AML-193 (cell line): ENCODE measurements around the gene R3HDM2.

Experiments used
- DNase-seq, 2 experiments: peaks; one replicate each; lab custom pipeline; 2025; lab: John Stamatoyannopoulos, UW

The R3HDM2 gene

DNA sequence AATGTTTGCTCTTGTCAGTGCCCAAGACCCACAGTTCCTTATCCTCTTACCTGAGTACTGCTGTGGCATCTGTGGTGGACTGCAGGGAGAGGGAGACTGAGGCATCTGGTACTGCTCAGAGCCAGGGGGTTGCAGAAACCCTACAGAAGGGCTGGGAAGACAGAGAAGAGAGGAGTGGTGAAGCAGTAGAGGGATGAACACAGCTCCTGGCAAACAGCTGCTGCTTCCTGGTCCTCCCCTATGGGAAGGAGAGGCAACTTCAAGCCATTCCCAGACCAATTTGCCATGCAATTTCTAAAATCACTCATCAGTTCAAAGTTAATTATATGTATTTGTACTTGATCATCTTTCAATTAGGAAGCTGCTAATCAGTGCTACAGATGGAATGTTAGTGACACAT is 164.2 kb downstream of the R3HDM2 start:
- no peak for DNase-seq

DNA sequence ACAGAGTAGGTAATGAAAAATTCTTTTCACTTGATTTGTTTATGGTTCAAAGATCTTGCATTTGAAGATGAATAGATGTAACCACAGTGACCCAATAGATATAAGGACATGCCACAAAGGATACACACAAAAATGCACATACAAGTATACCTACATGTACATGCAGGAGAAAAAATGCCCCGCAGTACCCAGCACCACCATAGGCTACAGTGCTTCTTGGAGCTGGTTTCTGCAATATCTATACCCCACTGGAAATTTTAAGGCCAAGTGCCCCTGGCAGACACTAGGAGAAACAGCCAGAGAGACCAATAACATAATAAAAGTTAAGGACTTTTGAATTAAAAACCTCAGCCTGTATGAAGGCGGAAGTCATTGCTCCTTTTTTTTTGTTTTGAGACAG is 167.7 kb downstream of the R3HDM2 start:
- DNase-seq, result no peak

DNA sequence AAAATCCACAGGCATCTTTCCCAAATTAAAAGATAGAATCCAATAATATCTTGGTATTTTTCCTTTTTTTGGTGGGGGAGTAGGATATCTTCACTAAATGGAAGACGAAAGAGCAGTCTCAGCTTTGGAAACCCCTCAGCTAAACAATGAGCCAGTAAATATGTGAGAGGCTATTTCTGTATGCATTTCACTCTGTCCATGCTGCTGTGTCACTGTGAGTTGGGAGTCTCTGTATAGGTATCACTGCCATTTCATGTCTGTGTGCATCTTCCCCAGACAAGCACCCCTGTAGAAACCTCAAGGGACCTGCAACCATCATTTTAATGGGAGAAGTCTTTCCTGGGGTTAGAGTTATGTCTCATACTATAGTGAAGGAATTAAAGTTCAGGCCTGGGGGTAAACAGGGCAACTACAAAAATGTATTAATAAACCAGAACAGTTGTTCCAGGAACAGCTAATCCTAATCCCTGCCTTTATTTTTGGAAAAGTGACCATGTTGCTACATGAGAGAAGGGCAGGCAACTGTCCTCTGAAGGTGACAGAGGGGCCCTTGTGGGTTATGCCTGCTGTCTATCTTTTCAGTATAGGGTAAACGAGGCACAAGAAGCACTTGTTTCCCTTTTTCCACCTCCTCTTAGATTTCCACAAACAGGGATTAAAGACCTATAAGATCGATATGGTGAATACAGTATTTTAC is 168.6 kb downstream of the R3HDM2 start:
- DNase-seq, result no peak

DNA sequence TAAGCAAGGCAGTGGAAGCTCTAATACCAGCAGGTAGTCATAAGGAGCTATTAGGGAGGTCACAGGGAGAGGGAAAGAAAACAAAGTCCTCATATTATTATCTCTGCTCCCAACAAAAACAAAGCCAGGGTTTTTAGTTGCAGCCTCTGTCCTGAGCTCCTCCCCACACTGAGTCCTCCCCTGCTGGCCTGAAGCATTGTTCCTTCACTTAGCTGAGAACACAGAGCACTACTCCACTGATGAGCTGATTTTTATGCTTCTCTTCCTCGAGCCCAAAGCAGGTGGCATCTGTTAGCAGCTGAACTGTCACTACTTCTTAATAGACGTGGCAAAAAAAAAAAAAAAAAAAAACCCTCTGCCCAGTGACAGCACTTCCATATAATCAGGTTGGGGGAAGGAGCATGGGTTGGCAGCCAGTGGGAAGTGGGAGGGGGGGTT is 169.4 kb downstream of the R3HDM2 start:
- no peak for DNase-seq

DNA sequence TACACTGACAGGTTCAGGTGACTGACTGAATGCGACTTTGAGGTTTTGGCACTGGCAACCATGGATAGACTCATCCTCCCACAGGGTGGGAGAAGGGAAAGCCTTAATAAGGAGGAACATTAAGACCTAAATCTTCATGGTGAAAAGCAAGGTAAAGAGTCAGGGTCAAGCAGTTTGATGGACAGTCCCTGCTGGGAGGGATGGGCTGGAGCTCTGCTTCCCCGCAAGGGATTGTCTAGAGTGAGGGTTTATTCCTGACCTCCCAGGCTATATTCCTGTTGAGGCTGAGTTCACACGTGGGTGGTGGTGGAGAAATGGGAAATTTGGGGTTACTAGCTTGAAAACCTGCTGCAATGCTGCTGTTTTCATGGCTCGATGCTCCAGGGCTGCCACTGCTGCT is 170.5 kb downstream of the R3HDM2 start:
- DNase-seq, result no peak

DNA sequence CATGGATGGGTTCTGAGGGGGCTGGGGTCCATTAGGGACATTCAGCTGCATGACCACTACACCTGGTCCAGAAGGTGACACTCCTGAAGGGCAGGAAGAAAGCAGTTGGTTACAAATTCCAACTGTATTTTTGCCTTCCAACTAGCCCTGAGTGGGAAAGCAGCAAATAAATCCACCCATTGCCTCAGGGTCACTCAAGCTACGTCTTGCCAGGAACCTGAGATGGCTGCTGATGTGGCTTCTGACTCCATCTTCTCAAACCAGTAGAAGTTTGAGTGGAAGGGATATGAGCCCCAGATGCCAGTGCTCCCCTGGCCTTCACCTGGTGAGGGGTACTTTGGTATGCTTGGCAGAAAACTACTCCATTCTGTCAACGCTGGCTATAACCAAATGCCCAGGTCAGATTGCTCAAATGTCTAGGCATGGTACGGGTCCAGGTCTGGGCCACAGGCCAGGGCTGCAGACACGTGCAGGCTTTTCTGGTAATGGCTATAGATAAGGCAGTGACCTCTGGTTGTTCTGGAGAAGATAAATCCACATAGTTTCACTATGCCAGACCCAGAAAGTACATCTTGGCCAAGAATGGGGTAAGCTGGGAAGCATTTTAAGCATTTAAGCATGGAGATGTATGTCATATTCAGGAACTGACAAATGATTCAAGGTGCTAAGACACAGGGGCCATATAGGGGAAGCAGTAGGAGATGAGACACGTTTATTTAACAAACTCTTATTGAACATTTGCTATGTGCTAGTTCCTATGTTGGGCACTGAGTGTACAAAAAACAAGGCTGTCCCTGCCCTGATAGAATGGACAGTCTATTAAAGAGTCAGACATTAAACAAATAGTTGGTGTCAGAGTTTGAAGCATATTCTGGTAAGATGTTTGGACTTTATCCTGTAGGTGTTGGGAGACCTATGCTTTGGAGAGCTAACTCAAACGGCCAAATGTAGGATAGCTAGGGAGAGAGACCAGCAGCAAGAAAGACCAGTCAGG is 171.6 kb downstream of the R3HDM2 start:
- no peak for DNase-seq

DNA sequence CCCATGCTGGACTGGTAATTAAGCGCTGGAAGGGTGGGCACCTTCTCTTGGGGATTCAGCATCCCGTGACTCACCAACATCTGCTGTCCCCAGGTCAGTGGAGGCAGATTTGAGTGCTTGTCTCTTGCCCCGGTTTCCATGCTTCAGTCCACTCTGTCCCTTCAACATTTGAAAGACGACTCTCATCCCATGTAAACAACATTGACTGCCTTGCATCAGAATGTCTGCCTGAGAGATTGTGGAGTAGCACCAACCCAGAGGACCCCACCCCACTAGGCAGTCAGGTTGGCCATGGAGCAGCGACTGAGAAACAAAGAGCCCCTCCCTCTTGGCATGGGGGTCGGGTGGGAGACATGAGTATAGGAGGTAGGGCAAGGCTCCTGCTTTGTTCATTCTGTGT is 174.9 kb downstream of the R3HDM2 start:
- no peak for DNase-seq

DNA sequence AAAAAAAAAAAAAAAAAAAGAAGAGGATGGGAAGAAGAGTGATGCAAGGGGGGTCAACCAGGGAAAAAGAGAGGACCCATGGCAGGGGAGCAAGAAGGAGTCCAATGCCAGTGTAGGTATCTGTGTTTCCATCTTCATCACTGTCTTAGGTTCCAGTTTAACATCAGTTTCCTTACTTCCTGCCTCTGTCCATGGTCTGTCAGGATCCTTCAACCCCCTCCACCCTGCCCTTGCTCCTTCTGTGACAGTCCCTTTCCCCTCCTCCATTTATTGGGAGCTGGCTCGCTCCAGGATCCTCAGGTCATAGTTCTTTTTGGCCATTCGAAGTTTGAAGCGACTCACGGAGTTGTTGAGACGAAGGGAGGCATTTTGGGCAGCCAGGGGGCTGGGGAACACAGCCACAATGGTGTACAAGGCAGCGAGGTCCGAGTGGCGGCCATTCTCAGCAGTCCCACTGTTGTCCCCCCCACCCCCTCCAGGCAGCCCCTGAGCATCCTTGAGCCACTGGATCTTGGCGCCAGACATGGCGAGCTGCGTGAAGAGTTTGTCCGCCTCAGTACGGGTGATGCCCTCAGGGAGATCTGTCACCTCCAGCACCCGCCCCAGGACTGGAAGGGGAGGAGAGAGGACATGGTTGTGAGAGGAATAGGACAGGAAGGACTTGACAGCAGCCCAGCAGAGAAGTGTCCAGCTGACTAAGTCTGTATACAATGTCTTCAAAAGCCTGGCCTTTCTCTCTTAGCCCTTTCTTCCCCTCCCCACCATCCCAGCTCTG is 176.2 kb downstream of the R3HDM2 start:
- no peak for DNase-seq

DNA sequence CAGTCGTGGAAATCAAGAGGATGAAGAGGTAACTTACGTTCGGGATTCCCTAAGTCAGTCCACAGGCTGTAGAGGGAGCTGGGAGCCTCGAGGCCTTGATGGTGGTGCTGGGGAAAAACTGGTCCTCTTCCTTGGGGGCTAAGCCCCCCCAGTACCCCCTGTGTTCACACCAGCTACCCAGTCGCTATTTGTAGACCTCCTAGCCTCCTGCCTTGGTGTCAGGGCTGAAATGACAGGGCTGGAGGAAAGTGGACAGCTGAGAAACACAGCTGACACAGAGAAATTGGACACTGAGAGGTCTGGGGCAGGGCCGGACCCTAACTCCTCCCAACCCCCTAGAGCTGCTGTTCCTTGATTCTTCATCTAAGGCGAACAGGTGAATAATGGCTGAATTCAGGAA is 179.9 kb downstream of the R3HDM2 start, which contains the start of gene STAC3:
Gene STAC3, minus strand, starts transcription at position 232 of the 400 bp plus-strand sequence. CDS start 1,551 bp downstream, outside the sequence.
- no peak for DNase-seq

DNA sequence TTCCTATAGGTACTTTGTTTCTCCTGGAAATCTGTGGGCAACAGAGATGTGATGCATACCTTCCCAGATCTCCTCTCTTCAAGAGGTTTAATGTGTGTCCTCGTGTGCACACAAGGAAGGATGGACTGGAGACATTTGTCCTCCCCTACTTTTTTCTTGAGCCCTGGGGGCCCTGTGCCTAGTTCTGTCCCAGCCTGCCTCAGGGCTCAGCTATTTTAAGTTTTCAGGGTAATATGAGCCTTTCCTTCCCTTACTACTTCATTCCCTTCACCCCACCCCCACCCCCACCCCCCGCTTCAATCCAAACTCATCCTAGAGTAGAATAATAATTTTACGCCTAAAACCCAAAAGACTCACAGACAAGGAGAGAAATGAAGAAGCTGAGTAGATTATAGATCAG is 180.3 kb downstream of the R3HDM2 start:
- no peak for DNase-seq

DNA sequence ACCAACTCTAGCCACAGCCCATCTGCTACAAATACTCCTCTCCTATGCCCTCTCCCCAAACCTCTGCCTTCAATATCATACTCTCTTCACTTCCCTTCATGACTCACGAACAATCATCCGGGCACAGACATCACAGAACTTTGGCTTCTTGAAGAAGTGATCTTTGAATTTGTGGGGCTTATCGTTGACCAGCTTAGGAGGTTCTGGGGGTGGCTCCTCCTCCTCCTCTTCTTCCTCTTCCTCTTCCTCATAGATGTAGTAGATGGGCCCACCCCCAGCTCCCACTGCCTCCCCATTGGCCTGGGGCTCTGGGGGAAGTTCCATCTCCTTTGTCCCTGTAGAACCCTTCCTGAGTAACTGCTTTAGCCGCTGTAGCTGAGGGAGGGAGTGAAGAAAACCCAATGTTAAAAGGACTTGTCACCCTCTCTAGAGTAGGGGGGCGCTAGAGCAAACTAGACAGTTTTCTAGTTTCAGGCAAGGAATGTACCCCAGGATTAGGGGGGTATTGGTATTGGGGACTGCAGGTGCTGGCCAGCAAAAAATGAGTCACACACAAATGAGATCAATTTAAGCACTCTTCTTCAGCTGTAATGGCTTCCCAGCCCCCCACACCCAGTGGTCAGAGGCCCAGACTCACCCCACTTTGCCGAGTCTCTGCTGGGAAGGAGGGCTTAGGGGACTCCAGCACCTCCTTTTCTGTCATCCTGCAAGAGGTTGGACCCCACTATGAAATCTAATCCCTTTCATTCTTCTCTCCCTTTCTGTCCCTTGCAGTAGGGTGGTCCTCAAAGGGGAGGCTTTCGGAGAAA is 181.7 kb downstream of the R3HDM2 start:
- DNase-seq, result peak; percentile 84 to 85

DNA sequence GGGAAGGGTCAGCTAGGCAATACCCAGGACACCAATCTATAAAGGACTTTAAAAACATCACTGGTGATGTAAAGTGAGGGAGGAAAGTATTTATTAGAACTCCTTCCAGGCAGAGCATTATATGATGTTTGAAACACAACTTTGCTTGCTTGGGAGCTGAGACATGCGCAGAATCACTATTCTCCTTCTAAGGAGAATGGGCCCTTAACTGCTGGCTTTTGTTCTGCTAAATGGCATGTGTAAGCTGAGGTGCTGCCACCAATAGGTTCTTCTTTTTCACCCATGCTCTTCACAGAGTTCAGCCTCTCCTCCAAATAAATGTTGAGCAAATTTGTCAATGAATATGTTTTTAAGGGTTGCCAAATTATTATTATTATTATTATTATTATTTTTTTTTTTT is 183.8 kb downstream of the R3HDM2 start:
- DNase-seq, result no peak

DNA sequence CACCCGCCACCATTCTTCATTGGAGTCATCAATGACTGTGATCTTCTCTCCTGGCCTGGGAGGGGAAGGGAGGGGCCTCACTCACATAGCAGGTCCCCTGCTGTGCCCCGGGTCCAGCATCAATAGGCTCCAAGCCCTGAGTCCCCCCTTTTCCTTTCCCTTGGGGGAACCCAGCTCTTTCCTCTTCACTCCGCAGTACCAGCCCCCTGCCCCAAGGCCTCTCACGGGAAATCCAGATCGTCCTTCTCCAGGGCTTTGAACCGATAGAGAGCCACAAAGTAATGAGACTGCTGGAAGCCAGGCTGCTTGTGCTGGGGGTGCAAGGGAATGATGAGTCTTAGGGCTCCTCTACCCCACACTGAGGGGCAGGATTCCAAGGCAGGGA is 186.5 kb downstream of the R3HDM2 start:
- DNase-seq, result no peak

DNA sequence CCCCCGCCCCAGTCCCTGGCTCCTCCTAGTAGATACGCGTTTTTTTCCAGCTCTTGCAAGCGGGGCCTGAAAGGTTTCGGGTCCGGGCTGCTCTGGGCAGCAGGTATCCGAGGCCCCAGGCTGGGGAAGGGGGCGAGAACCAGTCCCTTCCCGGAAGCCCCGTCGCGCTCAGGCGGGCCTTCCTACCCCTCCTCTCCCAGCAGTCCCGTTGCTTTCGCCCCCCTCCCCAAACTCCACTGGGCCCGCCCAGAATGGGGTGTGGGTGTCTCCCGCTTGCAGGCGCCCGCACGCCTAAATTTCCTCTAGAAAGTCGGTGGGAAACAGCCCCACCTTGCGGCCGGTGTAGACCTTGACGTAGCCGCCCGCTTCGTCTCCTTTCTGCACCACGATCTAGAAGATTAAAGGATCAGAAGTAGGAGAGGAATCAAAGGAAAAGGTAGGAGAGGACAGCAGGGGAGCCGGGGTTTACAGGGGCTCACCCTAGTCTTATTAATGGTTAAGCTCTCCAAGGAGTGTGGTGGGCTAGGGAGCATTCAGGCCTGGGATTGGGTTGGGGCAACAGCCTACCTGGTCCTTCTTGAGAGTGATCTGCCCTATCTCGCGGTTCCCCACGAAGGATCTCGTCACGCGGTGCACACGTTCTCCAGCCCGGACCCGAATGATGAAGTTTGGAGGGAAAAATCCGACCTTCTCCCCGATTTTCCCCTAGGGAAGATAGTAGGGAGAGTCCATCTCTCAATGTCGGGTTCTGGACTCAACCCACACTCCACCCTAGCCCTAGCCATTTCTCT is 187.1 kb downstream of the R3HDM2 start:
- DNase-seq, result peak; percentile 58 to 71

DNA sequence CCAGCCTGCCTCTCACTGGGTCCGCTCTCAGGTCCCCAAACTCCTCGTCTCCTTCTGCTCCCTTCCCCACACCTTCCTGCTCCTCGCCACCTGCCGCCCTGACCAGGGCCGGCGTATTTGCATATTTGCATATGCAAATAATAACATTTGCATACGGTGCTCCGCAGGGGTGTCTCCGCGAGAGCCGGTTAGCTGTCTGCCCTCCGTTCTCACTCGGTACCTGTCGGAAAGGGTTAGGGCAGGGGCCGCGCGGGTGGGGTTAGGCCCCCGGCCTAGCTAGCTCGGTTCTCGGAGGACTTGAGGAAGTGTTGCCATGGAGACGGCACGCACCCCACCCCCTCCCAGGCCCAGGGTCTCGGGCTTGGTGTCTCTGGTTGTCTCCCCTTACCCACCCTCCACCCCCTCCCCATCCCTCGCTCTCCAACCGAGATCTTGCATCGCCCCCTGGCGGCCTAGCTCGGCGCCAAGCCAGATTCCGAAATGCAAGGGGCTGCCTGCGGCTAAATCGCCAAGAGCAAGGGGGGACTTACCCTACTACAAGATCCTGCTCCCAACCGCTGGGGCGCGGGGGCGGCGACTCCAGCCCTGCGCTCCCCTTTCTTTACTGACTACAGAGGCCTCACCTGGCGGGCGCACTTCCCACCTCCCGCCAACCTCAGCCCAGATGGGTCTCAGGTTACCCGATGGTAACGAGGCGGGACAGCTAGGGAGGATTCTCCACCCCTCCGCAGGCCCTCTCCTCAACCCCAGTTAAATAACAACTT is 188.0 kb downstream of the R3HDM2 start:
- peak; percentile 20 to 27 for DNase-seq

DNA sequence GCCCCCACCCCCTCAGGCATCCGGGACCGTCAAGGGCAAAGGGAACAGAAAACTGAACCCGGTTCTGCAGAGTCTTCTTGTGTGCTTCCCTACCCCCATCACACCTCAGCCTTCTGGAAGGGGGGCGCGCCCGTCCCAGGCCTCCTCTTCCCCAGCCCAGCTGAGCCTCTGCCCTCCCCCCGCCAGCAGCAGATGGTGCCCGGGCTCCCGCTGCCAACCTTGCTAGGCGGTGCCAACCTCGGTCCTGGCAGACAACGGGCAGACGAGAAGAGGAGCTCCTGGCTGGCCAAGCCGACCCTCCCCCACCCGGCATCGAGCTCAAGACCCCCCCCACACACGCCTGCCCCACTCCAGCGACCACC is 188.5 kb downstream of the R3HDM2 start:
- no peak for DNase-seq

DNA sequence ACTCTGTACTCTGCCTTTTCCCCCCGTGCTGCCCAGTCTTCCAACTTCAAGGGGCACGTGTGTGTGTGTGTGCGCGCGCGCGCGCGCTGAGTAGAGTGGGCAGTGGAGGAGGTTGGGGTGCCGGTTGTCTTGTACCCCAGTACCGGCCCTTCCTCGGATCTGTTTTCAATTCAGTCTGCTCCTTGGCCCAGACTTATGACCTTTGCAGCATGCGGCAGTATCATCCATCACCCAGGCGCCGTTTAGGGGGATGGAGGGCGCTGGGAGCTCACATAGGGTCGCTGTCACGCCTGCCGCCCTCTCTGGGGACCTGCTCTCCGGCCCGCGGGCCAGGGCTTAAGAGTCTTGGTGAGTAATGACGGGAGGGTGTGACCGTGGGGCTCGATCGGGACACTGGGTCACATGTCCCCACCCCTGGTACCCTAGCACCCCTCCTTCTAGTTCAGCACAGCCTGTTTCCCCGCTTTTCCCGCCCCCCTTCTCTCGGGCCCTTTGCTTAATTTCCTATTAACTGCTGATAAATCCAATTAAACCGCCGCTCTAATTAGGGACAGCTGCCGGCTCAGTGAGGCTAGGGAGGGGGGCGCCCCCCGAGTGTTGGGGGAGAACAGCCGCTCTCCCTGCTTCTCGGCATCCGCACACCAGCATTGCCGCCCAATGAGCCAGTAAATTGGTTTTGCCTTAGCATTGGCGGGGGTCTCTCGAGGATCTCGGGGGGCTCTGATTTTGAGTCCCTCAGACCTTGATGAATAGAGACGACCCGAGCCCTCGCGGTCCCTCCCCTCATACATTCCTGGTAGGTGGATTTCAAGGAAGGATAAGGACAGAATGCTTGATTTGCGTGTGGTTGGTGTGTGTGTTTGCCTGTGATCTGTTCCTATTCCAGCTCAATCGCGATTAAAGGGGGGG is 189.2 kb downstream of the R3HDM2 start:
- no peak for DNase-seq

DNA sequence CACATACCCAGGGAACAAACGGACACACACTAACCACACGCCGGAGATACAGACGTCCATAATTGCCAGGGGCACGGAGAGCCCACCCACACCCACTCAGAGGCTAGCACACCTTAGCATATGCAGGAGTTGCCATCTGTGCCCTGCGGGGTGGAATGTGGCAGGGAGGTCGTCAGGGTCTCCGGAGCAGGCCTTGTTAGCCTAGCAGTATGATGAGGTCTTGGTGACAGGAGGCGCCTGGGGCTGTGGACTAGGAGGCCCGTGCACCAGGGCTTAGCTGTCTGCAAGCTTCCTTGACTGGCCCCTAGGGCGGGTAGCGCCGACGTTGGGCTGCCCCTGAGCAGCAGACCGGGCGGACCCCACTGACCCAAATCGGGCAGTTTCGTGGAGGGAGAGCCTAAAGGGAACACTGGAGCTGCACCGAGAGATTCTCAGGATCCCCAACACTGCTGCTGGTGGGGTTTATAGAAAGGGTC is 189.9 kb downstream of the R3HDM2 start:
- DNase-seq, result no peak
